Anterior cingulate cortex (tissue), 58 donors: ENCODE measurements around the gene EIF2S1.
"Not testable (repeated sequence)": the region's sequence is repeated elsewhere in the genome, so short reads cannot be mapped to it uniquely, and the experiment has no call there.

Source experiments
- DNase-seq, 58 donors: peaks; one replicate each; lab custom pipeline; 2025; lab: John Stamatoyannopoulos, UW

The EIF2S1 gene

DNA sequence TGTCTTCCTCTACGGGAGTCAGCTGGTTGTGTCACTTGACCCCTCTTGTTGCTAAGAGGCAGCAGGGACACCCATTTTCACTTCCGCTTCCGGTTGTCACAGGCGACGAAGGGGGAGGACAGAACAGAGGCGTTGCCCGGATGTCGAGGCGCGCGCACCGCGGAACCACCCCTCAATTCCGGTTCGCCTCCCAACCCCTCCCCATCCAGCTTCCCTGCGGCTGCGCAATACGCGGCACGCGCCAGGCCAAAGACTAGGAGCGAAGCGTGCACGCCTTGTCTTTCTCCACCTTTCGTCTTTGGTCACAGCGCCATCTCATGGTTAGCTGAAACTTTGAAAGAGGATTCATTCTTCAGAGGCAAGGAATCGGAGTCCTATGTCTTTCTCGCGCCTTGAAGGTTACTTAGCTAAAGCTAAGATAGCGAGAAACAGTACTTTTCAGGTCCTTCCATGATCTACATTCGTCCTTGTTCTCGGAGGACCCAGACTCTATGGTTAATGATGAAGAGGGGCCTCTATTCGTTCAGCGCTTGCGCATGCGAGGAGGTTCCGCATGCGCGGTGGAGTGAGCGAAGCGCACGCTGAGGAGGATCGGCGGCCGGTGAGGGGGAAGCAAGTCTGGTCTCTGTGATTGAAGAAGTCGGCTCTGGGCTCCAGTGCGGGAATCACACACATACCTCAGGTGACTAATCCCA lies at the start of gene EIF2S1, which contains the start of gene ATP6V1D:
EIF2S1 (plus strand) TSS at position 554 of the 695 bp plus-strand sequence. CDS start 4,440 bp downstream, outside the sequence.
ATP6V1D (minus strand) TSS at position 30 of the 695 bp plus-strand sequence. CDS start 106 bp downstream, outside the sequence.
- DNase-seq, result peak; percentile 92 to 100 (median 99)

DNA sequence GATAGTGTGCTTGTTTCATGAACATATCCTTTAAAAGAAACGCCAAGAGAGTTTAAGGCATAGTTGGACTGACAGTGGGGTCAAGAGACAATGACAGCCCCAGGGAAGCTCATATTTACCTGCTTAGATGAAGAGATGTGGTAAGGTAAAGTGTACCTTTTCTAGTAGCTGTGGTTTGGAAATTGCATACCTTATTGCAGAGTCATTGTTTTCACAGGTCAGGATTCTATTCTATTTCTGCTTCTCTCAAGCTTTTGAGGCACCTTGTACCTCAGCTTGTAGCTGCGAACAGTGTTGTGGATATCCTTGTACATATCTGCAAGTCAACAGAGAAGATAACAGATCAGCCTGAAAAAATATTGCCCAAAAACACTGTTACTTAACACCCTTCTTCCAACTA lies 48.3 kb upstream of the EIF2S1 start:
- DNase-seq, result no peak

DNA sequence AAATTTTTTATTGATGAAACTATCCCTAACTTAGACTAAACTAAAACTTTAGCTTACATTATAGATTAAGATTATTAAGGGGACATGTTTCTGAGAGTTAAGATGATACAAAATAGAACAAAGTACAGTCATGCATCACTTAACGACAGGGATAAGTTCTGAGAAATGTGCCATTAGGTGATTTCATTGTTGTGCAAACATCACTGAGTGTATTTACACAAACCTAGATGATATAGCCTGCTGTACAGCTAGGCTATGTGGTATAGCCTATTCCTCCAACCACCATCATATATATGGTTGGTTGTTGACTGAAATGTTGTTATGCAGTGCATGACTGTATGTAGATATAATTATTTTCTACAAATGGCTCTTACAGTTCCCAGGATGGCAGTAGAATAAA lies 47.0 kb upstream of the EIF2S1 start:
- no peak for DNase-seq

DNA sequence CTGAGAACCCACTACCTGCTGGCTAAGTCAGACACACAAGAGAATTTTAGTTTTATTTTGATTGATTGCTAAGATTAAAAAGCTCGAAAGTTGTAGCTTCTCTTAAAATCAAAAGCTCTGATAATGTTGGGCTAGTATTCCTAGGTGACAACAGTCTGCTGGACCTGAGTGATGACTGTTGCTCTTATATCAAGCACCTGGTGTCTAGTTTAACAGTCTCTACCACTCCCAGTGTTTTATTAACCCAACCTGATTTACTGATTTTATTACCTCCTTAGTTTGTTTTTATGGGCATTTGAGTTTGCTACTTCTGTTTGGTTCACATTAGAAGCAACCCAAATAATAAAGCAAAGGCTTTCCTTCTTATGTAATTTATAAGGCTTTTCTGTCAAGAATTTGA lies 42.3 kb upstream of the EIF2S1 start:
- no peak for DNase-seq

DNA sequence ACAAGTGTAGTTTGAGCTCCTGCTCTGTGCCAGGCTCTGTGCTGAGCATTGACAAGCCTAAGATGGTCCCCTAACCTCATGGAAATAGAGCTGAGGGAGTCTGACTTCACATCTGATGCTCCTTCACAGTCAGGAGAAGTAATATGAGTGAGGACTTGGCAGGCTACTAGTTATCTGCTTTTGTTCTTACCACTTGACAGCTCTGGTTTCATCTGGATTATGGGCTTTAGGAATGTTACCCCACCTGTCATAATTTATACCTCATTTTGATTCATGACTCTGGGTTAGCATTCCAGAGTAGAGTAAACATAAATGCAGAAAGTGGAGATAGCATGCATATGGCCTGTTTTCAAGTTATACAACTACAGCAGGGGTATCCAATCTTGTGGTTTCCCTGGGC lies 41.0 kb upstream of the EIF2S1 start:
- DNase-seq, result no peak

DNA sequence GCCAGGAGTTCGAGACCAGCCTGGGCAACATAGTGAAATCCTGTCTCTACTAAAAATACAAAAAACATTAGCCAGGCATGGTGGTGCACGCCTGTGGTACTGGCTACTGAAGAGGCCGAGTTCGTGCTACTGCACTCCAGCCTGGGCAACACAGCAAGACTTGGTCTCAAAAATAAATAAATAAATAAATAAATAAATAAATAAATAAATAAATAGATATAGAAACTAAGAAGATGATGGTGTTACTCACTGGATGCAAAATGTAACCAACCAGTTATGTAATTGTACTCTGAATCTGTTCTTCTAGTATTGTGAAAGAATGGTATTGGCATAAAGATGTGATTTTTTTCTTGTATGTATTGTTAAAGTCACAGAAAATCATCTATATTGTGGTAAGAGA lies 30.5 kb upstream of the EIF2S1 start:
- not testable (repeated sequence) for DNase-seq

DNA sequence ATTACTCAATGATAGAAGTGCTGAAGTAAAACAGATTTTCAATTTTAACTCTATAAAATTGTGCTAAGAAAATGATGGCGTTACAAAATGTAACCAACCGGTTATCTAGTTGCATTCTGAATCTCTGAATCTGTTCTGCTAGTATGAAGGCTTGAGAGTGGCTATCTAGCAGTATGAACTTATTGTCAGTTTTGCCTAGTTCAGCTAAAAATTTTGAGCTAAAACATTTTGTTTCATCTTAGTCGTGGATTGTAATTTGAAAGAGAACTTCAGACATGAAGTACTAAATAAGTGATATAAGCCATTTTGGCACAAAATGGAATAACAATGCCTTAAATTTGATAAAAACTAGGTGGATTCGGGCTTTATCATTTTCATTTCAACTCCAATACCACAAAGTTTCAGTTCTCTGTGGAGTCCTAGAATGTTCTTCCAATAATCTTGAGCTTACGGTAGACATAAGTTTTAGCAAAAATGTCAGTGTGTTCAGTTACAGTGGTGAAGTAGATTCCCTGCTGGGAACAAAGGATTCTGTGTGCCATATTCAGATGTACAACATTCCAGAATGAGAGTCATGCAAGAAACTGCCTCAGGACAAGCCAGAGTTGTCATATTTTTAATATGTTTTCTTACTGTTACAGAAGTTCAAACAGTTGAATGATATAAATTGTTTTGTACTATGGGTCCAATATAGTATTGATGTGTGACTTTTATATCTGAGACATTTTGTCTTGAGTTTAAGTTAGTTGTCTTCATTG lies 28.6 kb upstream of the EIF2S1 start:
- DNase-seq, result peak in 1 of 58 donors; percentile 2

DNA sequence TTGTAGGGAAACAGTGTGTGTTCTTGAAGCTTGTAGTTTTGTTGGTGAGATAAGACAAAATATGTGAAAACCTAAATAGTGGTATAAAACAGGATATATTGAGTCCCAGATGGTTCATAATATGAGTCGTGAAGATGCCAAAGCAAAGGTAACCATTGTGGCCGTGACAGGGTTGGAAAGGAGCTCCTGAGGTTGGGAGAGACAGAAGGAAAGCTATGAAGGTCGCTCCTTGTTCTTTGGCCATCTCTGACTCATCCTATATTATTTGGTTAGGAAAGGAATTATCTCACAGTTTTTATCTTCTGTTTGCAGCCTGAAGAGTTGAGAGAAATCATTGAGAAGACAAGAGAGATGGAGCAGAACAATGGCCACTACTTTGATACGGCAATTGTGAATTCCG lies 27.7 kb upstream of the EIF2S1 start:
- no peak for DNase-seq

DNA sequence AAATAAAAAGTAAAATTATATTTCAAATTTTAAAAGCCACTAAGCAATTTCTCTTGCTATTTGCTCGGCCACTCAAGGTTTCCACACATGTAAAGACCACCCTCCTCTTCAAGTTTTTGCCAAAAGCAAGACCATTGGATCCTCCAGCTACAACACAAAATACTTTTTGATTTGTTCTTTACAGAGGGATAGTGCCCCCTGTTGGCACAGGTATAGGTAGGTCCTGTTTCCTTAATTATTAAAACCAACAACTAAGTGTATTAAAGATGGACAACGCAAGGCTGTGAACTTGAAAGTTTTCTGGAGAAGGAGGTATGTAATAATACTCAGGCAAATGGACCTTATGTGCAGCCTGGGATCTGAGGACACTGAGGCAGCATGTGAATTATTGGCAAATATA lies 24.3 kb upstream of the EIF2S1 start:
- DNase-seq, result no peak

DNA sequence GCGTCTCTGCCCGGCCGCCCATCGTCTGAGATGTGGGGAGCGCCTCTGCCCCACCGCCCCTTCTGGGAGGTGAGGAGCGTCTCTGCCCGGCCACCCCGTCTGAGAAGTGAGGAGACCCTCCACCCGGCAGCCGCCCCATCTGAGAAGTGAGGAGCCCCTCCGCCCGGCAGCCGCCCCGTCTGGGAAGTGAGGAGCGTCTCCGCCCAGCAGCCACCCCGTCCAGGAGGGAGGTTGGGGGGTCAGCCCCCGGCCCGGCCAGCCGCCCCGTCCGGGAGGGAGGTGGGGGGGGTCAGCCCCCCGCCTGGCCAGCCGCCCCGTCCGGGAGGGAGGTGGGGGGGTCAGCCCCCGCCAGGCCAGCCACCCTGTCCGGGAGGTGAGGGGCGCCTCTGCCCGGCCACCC lies 18.9 kb upstream of the EIF2S1 start:
- not testable (repeated sequence) for DNase-seq

DNA sequence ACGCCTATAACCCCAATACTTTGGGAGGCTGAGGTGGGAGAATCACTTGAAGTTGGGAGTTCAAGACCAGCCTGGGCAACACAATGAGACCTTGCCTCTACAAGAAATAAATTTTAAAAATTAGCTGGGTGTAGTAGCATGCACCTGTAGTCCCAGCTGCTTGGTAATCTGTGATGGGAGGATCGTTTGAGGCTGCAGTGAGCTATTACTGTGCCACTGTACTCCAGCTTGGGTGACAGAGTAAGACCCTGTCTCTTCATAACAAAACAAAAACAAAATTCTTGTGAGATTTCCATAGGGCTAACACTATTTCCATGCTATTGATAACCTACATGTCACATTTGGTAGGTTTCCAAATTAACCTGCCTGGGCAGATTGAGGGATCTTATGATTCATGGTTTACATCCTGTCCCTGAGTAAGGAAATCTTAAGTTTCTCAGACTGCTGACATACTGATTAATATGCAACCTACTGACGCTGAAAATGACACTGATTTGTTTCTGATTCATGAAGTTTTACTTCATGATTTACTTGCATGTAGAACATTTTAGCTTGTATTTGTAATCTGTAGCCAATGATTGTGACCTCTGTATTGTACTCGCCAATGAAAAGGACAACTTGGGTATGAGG lies 16.4 kb upstream of the EIF2S1 start:
- no peak for DNase-seq

DNA sequence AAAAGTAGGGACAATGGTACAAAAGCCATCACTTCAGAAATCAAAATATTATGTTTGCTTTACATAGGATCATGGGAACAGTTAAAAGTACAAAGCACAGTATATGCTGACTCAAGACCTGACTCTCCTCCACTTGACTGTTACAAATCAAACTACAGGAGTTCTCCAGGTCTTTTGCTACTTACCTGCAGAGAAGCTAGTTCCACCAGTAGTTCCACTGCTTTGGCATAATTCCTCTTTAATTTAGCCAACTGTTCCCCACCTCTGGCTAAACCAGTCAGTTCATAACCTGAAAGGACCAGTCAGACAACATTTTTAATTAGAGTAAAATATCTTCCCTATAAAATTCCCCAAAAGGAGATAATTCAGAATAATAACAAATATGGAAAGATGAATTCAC lies 14.5 kb upstream of the EIF2S1 start:
- no peak for DNase-seq

DNA sequence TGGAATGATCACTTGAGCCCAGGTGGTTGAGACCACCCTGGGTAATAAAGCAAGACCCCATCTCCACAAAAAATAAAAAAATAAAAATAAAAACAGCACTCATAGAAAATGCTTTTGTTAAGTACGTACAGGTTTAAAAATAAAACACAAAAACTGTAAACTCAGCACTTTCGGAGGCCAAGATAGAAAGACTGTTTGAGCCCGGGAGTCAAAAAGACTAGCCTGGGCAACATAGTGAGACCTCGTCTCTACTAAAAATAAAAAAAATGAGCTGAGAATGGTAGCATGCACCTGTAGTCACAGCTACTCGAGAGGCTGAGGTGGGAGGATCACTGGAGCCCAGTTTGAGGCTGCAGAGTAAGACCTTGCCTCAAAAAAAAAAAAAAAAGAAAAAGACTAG lies 8.1 kb upstream of the EIF2S1 start:
- no peak for DNase-seq

DNA sequence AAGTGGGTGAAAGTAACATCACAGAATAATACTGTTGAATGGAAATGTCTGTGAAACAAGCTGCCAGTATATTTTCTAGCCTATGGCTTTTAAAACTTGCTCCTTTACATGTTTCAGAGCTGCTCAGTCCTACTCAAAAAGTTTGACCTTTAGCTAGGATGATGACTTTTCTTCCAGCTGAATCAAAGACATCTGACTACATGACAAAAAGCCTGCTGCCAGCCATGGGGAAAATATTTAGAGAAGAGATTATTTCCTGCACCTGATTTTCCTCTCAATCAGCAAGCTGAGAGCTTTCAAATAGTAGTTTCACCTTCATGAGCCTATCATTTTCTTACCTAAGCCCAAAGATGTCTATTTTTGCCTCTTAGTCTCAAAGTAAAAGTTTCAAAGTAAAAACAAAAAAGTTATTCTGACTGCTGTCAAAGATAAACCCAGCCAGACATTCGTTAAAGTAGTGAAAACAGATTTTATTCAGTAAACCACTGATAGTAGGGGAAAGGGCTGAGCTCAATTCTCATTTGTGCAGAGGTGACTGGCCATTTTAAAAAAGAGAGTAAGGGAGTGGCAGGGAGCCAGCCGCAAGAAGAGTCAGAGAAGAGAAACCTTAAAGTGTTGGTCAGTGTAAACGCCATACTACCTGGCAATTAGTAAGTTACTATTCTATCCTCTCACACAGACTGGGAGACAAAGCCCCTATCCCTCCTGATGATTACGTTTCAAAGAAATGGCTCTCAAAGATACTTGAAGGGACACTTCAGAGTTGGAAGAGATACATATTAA lies 2.8 kb upstream of the EIF2S1 start:
- no peak for DNase-seq

DNA sequence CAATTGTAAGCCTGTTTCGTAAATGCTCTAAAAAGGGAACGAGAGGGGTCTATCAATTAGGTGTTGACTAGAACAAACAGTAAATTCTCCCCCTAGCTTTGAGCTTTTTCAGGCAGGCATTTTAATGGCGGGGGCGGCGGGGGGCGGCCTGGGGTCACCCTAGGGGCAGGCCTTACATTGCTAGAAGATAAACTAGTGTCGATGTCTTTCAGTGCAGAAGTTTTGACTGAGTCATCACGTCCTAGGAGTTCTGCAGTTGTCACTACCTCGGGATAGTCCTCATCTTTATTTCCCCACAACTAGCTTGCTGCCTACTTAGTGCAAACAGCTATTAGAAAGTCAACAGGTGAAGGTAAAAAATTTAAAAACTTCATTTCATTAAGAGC lies 2.2 kb upstream of the EIF2S1 start:
- DNase-seq, result no peak

DNA sequence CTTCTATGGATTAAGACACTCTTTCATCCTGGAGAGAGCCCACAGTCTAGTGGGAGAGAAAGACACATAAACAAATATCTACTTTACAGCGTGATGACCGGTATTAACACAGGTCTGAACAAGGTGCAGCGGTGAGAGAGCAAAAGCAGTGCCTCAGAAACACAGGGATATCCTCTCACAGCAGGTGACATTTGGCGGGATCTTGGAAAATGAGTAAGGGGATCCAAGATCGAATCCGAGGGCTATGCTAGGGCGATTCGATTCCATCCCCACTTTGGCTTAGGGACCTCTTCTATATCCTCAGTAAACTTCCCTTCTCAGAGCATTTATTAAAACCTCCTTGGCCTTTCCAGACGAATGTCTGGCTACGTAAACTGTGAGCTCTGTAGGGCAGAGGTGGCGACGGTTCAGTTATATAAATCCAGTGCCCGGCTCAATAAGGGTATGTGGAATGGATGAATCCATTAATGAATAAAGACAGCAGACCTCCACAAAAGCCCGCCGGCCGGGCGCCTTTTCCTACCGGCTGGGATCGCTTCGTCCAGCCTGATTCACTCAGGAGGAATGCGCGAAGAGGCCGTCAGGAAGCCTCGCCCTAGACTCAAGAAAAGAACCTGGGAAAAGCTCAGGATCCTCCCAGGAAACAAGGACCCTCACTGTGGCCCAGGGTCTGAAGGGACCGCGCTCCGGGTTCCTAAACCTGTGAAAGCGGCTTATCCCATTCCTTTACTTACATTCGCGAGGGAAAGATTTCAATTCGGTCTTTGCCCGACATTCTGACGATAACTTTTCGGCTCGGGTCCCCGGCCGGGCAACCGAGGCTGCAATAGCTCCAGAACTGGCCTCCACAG lies 979 bp upstream of the EIF2S1 start:
- DNase-seq, result peak in 2 of 58 donors; percentile 24 to 36

DNA sequence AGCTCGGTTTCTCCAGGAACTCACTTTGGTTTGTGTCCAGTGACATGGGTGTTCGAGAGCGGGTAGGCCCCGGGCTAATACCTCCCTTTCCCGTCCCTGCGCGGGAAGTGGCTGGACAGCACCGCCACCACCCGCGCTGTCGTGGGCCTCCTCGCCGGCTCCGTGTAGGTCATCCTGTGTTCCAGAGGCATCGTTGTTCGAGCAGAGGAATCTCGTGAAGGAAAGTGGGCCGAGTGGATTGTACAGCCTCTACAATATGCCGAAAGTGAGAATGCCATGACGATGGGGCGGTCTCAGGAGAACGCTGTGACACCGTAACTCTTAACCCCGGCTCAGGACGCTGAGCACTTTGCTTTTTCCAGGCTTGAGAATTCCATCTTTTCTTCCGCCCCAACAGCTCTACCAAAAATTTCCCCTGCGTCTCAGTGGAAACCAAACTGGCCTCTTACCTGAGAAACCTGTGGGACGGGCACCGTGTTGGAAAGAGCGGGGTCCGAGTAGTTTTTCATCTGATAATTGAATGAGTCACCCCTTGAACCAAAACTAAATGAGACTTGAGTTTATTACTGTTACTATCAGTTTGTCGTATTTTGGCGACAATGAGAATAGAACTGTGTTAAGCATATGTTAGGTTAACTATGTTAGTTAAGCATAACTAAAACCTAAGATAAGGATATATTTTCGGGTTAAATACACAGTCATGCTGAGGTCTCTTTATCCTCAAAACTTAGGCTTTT lies 510 bp downstream of the EIF2S1 start:
- no peak for DNase-seq

DNA sequence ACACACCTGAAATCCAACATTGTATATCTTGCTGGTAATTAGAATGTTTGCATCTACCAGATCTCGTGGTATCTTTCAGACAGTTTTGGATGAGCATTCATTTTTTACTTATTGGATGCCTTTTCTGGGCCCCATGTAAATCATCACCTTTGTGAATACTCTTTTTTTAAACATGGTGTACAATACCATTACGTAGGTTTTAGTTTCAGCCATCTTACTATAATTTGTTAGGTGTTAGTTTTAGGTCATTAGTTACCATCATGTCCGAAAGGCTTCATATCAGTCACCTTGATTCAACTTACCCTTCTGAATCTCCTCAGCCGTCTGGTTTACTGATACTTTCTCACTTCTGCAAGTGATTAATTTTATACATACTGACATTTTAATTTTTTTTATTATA lies 5.3 kb downstream of the EIF2S1 start:
- no peak for DNase-seq

DNA sequence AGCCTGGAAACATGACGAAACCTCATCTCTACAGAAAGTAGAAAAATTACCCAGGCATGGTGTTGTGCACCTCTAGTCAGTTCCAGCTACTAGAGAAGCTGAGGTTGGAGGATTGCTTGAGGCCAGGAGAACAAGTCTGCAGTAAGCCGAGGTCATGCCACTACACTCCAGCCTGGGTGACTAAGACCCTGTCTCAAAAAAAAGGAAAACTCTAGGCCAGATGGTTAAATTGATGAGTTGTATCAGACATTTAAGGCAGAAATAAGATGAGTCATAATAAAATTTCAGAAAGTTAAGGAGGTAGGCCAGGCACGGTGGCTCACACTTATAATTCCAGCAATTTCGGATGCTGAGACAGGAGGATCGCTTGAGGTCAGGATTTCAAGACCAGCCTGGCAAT lies 10.7 kb downstream of the EIF2S1 start:
- DNase-seq, result no peak
